ENCODE data around the gene EFCAB9.
A peak's percentile ranks its signal among the peaks of the same experiment; 100 is the strongest.
"Not testable (repeated sequence)": the region's sequence is repeated elsewhere in the genome, so short reads cannot be mapped to it uniquely, and the experiment has no call there.

Gene EFCAB9

DNA sequence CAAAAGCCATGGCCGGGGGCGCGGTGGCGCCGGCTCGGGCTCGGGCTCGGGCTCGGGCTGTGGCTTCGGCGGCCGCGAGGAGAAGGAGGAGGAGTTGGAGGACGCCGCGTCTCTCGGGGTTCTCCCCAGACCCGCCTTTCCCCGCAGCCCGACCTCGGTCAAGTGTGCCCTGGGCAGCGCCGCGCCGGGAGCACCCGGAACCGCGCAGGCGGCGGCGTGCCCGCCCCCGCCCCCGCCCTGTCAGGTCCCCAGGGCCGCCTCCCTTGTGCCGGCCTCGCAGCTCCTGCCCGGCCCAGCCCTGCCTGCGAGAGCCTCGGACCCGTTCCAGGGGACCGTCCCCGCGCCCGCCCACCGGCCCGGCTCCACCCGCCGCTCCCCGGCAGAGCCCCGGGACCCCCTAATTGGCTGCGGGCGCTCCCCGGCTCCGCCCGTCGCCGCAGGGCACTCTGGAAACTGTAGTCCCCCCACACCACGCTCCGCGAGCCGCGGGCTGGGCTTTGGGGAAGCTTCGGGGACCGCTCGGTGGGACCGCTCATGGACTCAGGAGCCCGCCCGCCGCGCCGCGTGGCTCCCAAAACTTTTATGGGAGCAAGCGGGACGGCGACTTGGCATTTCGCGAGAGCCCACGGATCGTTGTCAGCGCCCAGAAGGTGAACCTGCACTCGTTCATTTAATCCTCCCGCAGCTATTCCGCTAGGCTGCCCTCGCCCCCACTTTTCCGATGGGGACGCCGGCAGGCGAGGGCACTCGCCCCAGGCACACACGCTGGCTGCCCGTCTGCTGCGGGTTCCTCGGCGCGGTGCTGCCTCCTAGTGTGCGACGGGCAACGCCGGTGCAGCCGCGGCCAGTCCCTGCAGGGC, 5.7 kb upstream of the EFCAB9 start, which contains the start of gene STK10:
Gene STK10 (minus strand): TSS at position 192 of the 860 bp plus-strand sequence. CDS start 182 bp downstream, at position 10.
- H3K9me3 ChIP-seq = no peaks in the 10 kb centered on the region
- no peaks in the 10 kb centered on the region for H3K4me1 ChIP-seq
- TF ChIP-seq, protein P1, sequence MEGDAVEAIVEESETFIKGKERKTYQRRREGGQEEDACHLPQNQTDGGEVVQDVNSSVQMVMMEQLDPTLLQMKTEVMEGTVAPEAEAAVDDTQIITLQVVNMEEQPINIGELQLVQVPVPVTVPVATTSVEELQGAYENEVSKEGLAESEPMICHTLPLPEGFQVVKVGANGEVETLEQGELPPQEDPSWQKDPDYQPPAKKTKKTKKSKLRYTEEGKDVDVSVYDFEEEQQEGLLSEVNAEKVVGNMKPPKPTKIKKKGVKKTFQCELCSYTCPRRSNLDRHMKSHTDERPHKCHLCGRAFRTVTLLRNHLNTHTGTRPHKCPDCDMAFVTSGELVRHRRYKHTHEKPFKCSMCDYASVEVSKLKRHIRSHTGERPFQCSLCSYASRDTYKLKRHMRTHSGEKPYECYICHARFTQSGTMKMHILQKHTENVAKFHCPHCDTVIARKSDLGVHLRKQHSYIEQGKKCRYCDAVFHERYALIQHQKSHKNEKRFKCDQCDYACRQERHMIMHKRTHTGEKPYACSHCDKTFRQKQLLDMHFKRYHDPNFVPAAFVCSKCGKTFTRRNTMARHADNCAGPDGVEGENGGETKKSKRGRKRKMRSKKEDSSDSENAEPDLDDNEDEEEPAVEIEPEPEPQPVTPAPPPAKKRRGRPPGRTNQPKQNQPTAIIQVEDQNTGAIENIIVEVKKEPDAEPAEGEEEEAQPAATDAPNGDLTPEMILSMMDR (IDR thresholded peaks at IDR 0.05; ENCODE audit: low read depth, low read length) = peak; percentile 84

DNA sequence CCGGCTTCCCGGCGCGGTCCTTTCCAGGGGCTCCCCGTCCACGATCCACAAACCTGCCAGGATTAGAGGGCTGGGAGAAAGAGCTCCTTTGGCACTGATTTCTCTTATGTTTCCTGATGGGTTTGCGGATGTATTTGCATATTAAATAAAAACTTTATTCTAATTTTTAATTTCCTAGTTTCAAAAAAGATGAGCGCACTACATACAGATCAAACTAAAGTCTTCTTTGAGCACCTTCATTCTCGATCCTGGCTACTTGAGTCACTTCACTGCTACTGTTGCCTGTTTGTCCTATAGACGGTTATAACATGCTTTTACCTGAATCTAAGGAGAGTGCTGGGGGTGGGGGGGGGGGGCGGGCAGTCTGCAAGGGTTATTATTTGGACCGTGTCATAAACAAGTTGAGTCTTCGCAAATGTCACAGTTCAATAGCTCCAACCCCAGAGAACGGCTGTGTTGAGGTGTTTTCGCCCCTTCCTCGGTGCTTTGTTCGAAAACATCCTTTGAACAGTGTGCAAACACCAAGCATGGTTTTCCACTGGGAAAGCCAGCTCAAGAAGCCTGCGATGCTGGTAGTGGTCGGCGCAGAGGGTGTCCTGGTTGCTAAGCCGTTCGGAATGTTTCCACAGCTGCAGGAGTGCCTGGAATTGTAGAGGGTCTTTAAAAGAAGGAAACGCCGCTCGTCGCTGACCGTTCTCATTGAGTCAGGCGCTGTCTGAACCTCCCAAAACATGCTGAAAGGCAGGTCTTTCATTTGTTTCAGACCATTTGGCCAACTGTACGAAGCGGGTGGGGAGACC, 4.9 kb upstream of the EFCAB9 start:
- H3K9me3 ChIP-seq = no peaks in the 10 kb centered on the region

More for the DNA sequence above, 5.7 kb upstream of the EFCAB9 start, which contains the start of gene STK10:
- Histone ChIP-seq H3K4me3 (ENCODE audit: low read depth, low read length) (peak within 1 kb of the TSS; percentile 90), H3K27me3 (no peaks in the 10 kb centered on the region), H3K36me3 (no peaks in the 10 kb centered on the region)
- peak; percentile 95 for DNase-seq

DNA sequence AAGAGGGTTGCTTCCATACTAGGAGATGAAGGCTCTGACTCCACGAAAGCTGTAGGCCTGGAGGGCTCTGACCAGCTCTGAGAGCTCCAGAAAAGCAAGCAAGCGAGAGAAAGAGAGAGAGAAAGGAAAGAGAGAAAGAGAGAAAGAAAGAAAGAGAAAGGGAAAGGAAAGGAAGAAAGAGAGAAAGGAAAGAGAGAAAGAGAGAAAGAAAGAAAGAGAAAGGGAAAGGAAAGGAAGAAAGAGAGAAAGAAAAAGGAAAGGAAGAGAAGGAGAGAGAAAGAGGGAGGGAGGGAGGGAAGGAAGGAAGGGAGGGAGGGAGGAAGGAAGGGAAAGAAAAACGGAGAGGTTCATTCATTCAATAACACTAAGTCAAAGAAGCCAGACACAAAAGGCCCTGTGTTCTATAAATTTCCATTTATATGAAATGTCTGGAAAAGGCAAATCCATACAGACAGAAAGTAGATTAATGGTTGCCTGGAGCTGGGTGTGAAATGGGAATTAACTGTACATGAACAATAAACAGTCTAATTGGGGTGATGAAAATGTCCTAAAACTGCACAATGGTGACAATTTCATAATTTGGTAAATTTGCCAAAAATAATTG, 4.2 kb upstream of the EFCAB9 start:
- Histone ChIP-seq H3K4me1 (no peaks in the 10 kb centered on the region), H3K4me3 (ENCODE audit: low read depth, low read length) (no peak overlapping the region), H3K9me3 (no peaks in the 10 kb centered on the region), H3K36me3 (no peaks in the 10 kb centered on the region), H3K27me3 (no peaks in the 10 kb centered on the region)
- TF ChIP-seq, protein P1 (IDR thresholded peaks at IDR 0.05; ENCODE audit: low read depth, low read length) = no peak
- no peak for DNase-seq

More for the DNA sequence above, 4.9 kb upstream of the EFCAB9 start:
- no peak for DNase-seq
- peak overlapping the region; percentile 90; the same call in 1 of the 2 replicates for H3K4me3 ChIP-seq (ENCODE audit: low read depth, low read length)
- no peaks in the 10 kb centered on the region for H3K27me3 ChIP-seq
- TF ChIP-seq, protein P1 (IDR thresholded peaks at IDR 0.05; ENCODE audit: low read depth, low read length) = no peak
- no peaks in the 10 kb centered on the region for H3K4me1 ChIP-seq
- H3K36me3 ChIP-seq = no peaks in the 10 kb centered on the region

DNA sequence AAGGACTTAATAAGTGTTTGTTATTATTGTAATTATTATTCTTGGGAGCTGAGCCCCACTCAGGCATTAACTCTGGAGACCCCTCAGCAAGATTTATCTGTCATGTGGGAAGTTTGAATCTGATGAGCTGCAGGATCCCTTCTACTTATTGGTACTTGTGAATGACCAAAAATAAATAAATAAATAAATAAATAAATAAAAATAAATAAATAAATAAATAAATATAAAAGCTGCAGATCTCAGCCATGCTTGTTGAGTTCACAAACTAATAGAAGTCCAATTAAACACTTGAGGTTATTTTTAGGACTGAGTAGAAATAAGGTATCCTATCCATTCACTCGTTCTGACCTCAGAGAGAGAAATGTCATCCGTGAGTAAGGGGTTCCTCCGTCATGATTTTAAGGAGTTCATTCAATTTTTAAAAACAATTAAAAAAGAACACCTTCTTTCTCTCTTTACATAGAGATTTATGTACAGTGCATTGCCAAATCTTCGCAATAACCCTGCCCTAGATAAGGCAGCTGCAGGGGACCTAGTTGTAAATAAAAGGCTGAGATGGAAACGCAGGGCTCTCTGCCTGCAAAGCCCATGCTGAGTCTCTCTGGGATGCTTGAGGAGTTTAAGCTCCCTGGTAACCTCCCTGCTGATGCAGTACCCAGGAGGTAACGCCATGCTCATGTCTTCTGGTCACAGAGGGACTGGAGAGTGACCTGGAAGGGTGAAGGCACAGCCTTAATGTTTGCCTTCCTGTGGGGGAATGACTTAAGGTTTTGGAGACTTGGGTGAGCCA, 1.2 kb downstream of the EFCAB9 start:
- Histone ChIP-seq H3K9me3 (no peaks in the 10 kb centered on the region), H3K4me1 (no peaks in the 10 kb centered on the region), H3K4me3 (ENCODE audit: low read depth, low read length) (no peak overlapping the region), H3K36me3 (no peaks in the 10 kb centered on the region), H3K27me3 (no peaks in the 10 kb centered on the region)
- DNase-seq = no peak
- TF ChIP-seq, protein P1 (IDR thresholded peaks at IDR 0.05; ENCODE audit: low read depth, low read length) = no peak

GRCh38 chr5:172197775-172198174, 3.8 kb downstream of the EFCAB9 start:
- H3K9me3 ChIP-seq; H3K4me1 ChIP-seq; H3K36me3 ChIP-seq; DNase-seq; H3K4me3 ChIP-seq (ENCODE audit: low read depth, low read length); H3K27me3 ChIP-seq: not testable (repeated sequence)

DNA sequence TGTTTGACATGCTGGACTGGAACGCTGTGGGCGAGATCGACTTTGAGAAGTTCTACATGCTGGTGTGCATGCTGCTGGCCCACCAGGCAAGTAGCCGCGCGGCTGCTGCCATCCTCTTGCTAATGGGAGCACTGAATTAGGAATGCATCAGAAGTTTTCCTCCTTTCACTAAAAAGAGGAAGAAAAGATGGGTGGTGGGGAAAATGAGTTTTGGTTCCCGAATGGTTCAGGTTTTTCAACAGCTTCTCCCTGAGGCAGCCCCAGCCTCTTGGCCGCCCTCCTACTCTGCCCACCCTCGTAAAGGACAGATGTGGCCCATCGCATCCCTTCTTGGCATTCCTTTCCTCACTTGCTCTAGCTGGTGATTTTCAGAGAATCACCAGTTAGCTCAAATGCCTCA, 5.5 kb downstream of the EFCAB9 start:
- H3K36me3 ChIP-seq = no peaks in the 10 kb centered on the region
- no peak for DNase-seq

More for the DNA sequence above, 5.5 kb downstream of the EFCAB9 start:
- Histone ChIP-seq H3K4me3 (ENCODE audit: low read depth, low read length) (no peak overlapping the region), H3K27me3 (no peaks in the 10 kb centered on the region), H3K4me1 (no peaks in the 10 kb centered on the region), H3K9me3 (no peaks in the 10 kb centered on the region)
- TF ChIP-seq, protein P1 (IDR thresholded peaks at IDR 0.05; ENCODE audit: low read depth, low read length) = no peak
